ENCODE measurements around the gene ADCY2.
"Not testable (repeated sequence)": the region's sequence is repeated elsewhere in the genome, so short reads cannot be mapped to it uniquely, and the experiment has no call there.

The ADCY2 gene

DNA sequence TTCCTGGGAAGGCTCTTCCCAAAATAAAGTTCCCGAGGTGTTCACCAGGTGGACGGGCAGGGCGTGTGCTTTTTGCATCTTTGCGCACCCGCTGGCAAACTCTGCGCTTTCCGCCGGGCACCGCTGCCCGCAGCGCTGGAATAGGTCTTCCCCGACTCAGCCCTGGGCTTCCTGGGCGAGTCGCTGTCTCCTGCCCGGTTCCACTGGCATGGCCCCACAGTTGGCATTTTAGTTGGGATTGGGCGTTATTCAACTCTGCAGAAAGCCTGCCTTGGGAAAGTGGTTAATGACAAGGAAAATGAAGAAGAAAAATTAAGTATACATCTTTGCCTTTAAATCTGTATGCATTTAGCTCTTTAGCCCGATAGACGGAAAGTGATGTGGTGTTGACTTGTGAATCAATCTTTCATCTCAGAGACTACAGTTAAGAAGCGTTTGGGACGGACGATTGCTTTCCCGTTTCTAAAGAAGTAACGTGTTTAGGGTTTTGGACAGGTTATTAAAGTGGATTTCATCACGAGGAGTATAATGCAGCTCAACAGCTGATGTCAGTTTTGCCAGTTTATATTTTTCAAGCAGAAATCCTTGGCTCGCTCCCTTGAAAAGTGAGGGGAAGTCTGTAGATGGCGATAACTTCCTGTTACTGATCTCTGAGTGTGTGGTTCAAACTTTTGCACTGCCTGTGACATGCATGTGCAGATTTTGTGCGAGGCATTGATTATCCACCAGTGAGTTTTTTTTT is 946 bp downstream of the ADCY2 start:
- no peak for ATAC-seq

GRCh38 chr5:7397937-7398336 is 2.0 kb downstream of the ADCY2 start:
- no peak for ATAC-seq

DNA sequence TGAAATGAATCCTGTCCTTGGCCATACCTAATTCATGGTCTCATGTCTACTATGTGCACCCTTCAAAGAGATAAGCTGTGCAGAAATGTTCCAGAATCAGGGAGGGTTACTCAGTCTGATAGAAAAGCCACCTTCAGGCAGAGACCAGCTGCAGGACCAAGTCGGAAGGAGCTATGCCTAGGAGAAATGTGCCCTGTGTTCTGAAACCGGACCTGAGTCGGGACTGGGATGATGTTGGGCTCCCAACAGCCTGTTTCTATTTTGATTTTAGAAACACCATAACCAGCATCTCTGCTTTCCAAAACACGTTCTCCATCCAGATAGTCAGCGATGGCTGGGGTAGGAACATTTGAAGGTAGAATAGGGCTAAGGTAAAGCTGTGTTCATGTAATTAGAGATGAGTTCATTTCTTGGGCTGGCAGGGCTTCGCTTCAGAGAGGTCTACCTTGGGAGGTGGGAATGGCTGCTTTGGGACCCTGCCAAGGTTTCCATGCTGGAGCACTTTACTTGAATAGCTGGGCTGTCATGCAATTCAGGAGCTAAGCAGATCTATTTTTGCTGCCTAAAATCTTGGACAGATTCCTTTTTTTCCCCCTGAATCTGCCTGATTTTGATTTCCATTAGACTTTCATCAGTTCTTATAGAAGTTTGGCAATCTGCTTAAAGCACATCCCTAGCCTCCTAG is 2.8 kb downstream of the ADCY2 start:
- no peak for ATAC-seq

DNA sequence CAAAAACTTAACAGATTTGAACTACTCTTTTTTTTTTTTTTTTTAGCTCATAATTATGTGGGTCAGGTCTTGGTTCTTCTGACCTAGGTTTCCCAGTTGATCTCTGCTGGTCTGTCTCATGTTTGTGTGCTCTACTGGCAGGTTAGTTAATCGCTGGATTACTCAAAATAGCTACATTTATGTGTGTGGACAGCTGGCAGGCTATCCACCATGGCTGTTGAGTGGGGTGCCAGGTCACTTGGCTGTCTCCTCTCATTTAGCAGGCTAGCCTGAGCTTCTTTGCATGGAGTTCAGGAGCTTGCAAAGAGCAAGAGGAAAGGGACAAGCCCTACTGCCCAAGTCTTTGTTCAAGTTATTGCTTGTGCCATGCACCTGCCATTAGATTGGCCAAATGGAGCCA is 9.3 kb downstream of the ADCY2 start:
- no peak for ATAC-seq

GRCh38 chr5:7410936-7411511 is 15.1 kb downstream of the ADCY2 start:
- no peak for ATAC-seq

DNA sequence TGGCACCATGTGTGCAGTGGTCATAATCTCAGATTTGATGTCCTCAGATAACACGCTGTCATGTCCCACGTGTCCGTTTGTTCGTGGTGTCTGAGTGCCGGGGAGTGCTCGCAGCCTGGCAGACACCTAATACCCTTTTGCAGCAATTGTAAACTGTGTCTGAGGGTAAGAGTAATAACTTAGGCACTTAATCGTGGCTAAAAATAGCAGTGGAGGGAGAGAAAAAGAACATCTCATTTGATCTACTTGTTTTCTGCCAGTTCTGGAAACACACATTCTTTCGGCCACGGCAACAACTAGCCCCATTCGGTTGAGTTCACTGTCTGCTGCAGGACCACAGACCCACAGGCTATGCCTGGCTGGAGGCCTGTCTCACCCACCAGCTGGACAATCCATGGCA is 16.5 kb downstream of the ADCY2 start:
- ATAC-seq: no peak

- ATAC-seq: no peak
Observed at GRCh38 chr5:7415123-7415522, 19.2 kb downstream of the ADCY2 start.

- ATAC-seq: no peak
Observed at GRCh38 chr5:7415587-7416535, 19.9 kb downstream of the ADCY2 start.

- ATAC-seq: no peak
Observed at GRCh38 chr5:7418276-7418675, 22.3 kb downstream of the ADCY2 start.

GRCh38 chr5:7419367-7419766 is 23.4 kb downstream of the ADCY2 start:
- ATAC-seq: no peak

DNA sequence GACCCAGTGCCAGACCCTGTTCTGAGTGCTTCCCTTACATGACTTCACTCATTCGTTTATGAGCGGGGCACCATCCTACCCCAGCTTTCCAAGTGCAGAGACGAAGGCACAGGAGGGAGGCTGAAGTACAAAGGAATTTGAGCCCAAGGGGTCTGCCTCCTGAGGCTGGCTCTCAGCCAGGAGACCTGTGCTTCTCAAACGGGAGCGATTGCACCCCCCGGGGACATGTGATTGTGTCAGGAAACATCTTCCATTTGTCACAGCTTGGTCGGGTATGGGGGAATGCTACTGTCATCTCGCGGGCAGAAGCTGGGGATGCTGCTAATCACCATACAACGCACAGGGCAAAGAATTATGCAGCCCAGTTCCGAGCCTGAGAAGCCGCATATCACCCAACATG is 23.9 kb downstream of the ADCY2 start:
- no peak for ATAC-seq

GRCh38 chr5:7420510-7421280 is 24.8 kb downstream of the ADCY2 start:
- ATAC-seq: no peak

DNA sequence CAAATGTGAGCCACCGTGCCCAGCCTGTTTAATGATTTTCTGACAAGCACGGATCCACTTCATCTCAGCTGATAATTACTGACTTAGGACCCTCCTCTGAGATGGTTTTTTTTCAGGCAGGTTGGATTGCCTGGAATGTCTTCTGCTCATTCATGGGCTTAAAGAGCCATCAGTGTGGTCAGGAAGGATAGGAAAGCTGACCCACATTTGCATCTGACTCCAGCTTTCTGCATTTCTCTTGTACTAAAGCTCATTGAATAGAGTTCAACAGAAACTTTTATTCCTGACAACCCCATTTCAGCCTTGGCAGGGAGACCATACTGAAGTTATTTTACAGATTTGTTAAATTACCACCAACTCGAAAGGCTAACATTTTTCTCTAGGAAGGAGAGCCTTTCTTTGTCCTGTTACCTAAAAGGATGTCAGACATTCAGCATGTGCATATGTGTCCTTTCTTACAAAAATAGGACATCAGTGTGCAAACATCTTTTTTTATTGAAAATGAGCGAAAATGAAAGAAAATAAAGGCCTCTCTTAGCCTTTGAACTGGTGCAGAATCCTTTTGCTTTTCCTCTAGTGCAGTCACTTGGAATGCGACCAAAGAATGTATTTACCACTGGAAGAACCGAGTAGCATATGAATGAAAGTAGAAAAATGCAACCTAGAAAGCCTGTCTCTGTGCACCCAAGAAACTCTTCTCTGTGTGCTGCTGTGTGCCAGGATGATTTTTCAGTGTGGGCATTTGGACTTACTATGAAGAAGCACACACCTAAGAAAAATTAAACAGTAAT is 26.6 kb downstream of the ADCY2 start:
- no peak for ATAC-seq

DNA sequence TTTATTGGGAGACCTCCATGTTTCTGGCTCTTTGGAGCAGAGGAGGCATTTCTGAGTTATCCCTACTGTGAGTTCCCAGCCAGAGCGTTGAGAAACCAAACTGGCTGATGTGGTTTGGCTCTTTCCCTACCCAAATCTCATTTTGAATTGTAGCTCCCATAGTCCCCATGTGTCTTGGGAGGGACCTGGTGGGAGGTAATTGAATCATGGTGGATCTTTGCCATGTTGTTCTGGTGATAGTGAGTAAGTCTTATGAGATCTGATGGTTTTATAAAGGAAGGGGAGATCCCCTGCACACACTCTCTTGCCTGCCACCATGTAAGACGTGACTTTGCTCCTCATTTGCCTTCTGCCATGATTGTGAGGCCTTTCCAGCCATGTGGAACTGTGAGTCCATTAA is 27.3 kb downstream of the ADCY2 start:
- ATAC-seq: not testable (repeated sequence)

DNA sequence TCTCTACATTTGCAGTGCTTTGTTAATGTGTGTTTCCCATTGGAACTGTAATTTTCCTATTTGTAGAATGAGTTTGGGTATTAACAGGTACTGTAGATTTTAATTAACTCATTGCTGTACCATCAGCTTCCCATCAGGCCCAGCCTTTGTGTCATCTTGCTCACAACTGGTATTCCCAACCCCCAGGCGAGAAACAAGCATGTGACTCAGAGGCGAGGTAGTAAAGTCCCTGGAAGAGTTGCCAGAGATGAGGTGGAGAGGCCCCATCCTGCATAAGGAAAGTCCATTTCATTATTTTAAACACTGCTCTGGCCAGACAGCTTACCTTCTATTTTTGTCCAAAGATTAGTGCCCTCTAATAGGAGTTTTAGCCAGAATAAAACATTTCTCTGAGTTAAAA is 29.9 kb downstream of the ADCY2 start:
- ATAC-seq: no peak

GRCh38 chr5:7426284-7426683 is 30.3 kb downstream of the ADCY2 start:
- no peak for ATAC-seq

- no peak for ATAC-seq
Observed at GRCh38 chr5:7434914-7435313, 39.0 kb downstream of the ADCY2 start.

GRCh38 chr5:7435503-7435902 is 39.6 kb downstream of the ADCY2 start:
- ATAC-seq: no peak

DNA sequence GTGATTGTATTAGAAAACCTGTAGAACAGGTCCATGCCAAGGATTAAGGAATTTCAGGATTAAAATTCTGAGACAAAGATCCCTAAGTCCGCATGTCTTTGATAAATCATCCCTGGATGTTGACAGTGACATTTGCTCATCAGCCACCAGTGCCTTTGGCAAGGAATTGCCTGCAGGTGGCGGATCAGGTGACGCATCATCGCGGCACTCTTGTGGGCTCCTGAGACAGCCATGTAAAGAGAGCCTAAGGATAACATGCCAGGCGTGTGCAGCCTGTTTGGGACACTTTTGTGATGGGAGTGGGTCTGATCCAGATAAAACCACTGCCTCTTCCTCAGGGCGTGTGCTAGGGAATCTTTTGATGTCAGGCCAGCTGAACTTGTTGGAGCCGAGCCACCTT is 40.6 kb downstream of the ADCY2 start:
- no peak for ATAC-seq

DNA sequence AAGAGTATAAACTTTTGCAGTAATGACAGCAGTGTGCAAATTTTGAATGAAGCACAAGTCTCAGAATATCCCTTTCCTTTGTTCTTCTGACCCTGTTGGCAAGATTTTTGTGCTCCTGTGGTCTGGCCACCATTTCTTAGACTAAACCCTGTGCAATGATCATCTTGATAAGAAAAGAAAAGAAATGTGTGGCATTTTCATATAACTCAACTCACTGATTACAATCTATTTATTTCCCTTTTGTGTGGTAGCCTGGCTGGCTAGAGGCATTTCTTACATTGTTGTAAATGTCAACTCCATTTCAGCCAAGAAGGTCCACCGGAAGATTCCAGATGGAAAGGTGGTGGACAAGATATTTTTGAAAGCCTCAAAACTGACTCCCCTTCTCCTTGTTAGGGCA is 41.9 kb downstream of the ADCY2 start:
- no peak for ATAC-seq

- ATAC-seq: no peak
Observed at GRCh38 chr5:7445068-7445467, 49.1 kb downstream of the ADCY2 start.

Data from activated CD4-positive, CD25-positive, alpha-beta regulatory T cell treated with anti-CD3 and anti-CD28 coated beads, Interleukin-2, amount 50 U/mL, for 24 hours (primary cell).